WTC11 (cell line): ENCODE data around the gene SPINDOC. TPM values are rescaled to one million over a fixed set of nuclear protein-coding genes. Genes with fewer than 3 reads are reported as not detected.

Experiments used
- ATAC-seq: fragments of 200-7000 bp; cut with Tn5 transposase; 2 replicates; pipeline ENCODE4 v1.10.0; 2021; ENCODE audit warnings: mild to moderate bottlenecking, moderate library complexity
- CTCF ChIA-PET: fragments of 300-600 bp; sonication (Branson Sonifier 250); formaldehyde crosslinking; loops from one replicate; lab custom pipeline; 2021; ENCODE audit warnings: antibody characterized with exemption; lab: Charles Lee
- POLR2A ChIA-PET: fragments of 350-600 bp; sonication (Branson Sonifier 250); formaldehyde crosslinking; loops from one replicate; lab custom pipeline; 2021; ENCODE audit warnings: antibody characterized with exemption; lab: Charles Lee
- DNase-seq: peaks from one replicate; pipeline ENCODE4 v3.0.0; 2021; ENCODE audit warnings: low spot score
- H3K27ac Mint-ChIP-seq: 2 replicates; pipeline ENCODE4 v1.8.0; 2021; ENCODE audit warnings: mixed read lengths
- H3K27me3 Mint-ChIP-seq: 2 replicates; pipeline ENCODE4 v1.8.0; 2021; ENCODE audit warnings: low read depth, mild to moderate bottlenecking, moderate library complexity, mixed read lengths
- H3K36me3 Mint-ChIP-seq: 2 replicates; pipeline ENCODE4 v1.8.0; 2021; ENCODE audit warnings: mixed read lengths
- H3K4me1 Mint-ChIP-seq: 2 replicates; pipeline ENCODE4 v1.8.0; 2022; ENCODE audit warnings: mixed read lengths
- H3K4me3 Mint-ChIP-seq: 2 replicates; pipeline ENCODE4 v1.8.0; 2021; ENCODE audit warnings: mild to moderate bottlenecking, moderate library complexity, mixed read lengths
- H3K9me3 Mint-ChIP-seq: 2 replicates; pipeline ENCODE4 v1.8.0; 2021; ENCODE audit warnings: mixed read lengths
- AFF4 ChIP-seq: sonication (generic); formaldehyde crosslinking; IDR thresholded peaks from 2 replicates; pipeline ENCODE4 v1.8.1; 2023; ENCODE audit warnings: mild to moderate bottlenecking, missing genetic modification reagents, borderline replicate concordance
- CDX4 ChIP-seq: fragments of 250-450 bp; sonication (Bioruptor Pico); IDR thresholded peaks from 2 replicates; pipeline ENCODE4 v1.9.0; 2021; ENCODE audit warnings: moderate library complexity, mild to moderate bottlenecking, inconsistent platforms, borderline replicate concordance
- ELF4 ChIP-seq: sonication (generic); formaldehyde crosslinking; IDR thresholded peaks from 2 replicates; pipeline ENCODE4 v1.8.1; 2022; ENCODE audit warnings: low read depth, mild to moderate bottlenecking, moderate library complexity, missing genetic modification reagents
- HMGA2 ChIP-seq: fragments of 250-450 bp; sonication (Bioruptor Pico); IDR thresholded peaks from 2 replicates; pipeline ENCODE4 v1.4.0; 2021; ENCODE audit warnings: mild to moderate bottlenecking, moderate library complexity
- JUN ChIP-seq: sonication (generic); formaldehyde crosslinking; IDR thresholded peaks from 2 replicates; pipeline ENCODE4 v1.8.0; 2023; ENCODE audit warnings: mild to moderate bottlenecking, missing genetic modification reagents
- MLX ChIP-seq: sonication (generic); formaldehyde crosslinking; IDR thresholded peaks from 2 replicates; pipeline ENCODE4 v1.8.1; 2023; ENCODE audit warnings: mild to moderate bottlenecking, missing genetic modification reagents, moderate library complexity
- PREB ChIP-seq: sonication (generic); formaldehyde crosslinking; IDR thresholded peaks from 2 replicates; pipeline ENCODE4 v1.8.1; 2022; ENCODE audit warnings: mild to moderate bottlenecking, missing genetic modification reagents, moderate library complexity, borderline replicate concordance
- PRRX2 ChIP-seq: fragments of 250-450 bp; sonication (Bioruptor Pico); IDR thresholded peaks from 2 replicates; pipeline ENCODE4 v1.8.0; 2021; ENCODE audit warnings: mild to moderate bottlenecking
- TP53 ChIP-seq: sonication (generic); formaldehyde crosslinking; IDR thresholded peaks from 2 replicates; pipeline ENCODE4 v1.8.1; 2023; ENCODE audit warnings: mild to moderate bottlenecking, missing genetic modification reagents
- ZNF121 ChIP-seq: sonication (generic); formaldehyde crosslinking; IDR thresholded peaks from 2 replicates; pipeline ENCODE4 v1.8.0; 2023; ENCODE audit warnings: missing genetic modification reagents
- ZNF138 ChIP-seq: sonication (generic); formaldehyde crosslinking; conservative IDR thresholded peaks from 2 replicates; pipeline ENCODE4 v1.8.1; 2022; ENCODE audit warnings: mild to moderate bottlenecking, moderate library complexity, missing genetic modification reagents
- ZNF263 ChIP-seq: sonication (generic); formaldehyde crosslinking; IDR thresholded peaks from 2 replicates; pipeline ENCODE4 v1.8.1; 2022; ENCODE audit warnings: low read depth, mild to moderate bottlenecking, moderate library complexity, missing genetic modification reagents
- ZSCAN18 ChIP-seq: fragments of 250-450 bp; sonication (Bioruptor Pico); IDR thresholded peaks from 2 replicates; pipeline ENCODE4 v2.1.2; 2022; ENCODE audit warnings: mild to moderate bottlenecking, moderate library complexity
- total RNA-seq: library from RNA; stranded (reverse); gene quantifications from 3 replicates; pipeline ENCODE4 v1.2.3, GENCODE V29; 2021
- TF ChIP-seq, protein P1 (sequence below): sonication (generic); formaldehyde crosslinking; IDR thresholded peaks from 2 replicates; pipeline ENCODE4 v1.8.1; 2023; ENCODE audit warnings: mild to moderate bottlenecking, moderate library complexity, missing genetic modification reagents

The SPINDOC gene
- total RNA-seq, 1 experiment from 2014 or later: 93.8 TPM

- H3K4me1 Mint-ChIP-seq: peaks cover 27% of the 10 kb centered on the region
- CTCF ChIA-PET: no interaction called here
- peaks cover 59% of the 10 kb centered on the region for H3K36me3 Mint-ChIP-seq
- H3K27me3 Mint-ChIP-seq: peaks cover 10% of the 10 kb centered on the region
- no peak overlapping the region for H3K27ac Mint-ChIP-seq
- DNase-seq (no peak), ATAC-seq (no peak)
- no peak overlapping the region for H3K4me3 Mint-ChIP-seq
- no peaks in the 10 kb centered on the region for H3K9me3 Mint-ChIP-seq
- no peak for TF ChIP-seq ZNF138 (CRISPR knock-in tag)
- peak; percentile 89 for TF ChIP-seq ZNF121 (CRISPR knock-in tag)
- POLR2A ChIA-PET: interaction anchor here (0.9 kb wide), 1 partner anchor 94 kb away, joined by 3 read pairs; no protein-coding TSS in a partner anchor
These were observed 3.5 kb downstream of the SPINDOC start for GRCh38 chr11:63816732-63817131.

DNA sequence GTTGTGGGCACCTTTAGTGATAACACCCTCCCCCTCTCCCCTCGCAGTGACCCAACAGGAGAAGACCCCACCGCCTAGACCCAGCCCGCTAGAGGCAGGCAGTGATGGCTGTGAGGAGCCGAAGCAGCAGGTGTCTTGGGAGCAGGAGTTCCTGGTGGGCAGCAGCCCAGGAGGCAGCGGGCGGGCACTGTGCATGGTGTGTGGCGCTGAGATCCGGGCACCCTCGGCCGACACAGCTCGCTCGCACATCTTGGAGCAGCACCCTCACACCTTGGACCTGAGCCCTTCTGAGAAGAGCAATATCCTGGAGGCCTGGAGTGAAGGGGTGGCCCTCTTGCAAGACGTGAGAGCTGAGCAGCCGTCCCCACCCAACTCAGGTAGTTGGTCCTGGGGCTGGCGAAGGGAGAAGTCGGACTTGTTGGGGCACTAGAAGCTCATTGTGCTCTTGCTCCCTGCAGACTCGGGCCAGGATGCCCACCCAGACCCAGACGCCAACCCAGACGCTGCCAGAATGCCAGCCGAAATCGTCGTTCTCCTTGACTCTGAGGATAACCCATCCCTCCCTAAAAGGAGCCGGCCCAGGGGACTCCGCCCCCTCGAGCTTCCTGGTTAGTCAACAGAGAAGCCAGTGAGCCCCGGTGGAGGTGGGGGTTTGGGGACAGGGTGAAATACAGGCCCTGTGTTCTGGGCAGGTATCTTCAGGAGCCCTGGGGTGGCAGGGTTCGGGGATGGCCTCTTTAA is 4.7 kb downstream of the SPINDOC start:
- CTCF ChIA-PET: no interaction called here
- TF ChIP-seq, protein P1, sequence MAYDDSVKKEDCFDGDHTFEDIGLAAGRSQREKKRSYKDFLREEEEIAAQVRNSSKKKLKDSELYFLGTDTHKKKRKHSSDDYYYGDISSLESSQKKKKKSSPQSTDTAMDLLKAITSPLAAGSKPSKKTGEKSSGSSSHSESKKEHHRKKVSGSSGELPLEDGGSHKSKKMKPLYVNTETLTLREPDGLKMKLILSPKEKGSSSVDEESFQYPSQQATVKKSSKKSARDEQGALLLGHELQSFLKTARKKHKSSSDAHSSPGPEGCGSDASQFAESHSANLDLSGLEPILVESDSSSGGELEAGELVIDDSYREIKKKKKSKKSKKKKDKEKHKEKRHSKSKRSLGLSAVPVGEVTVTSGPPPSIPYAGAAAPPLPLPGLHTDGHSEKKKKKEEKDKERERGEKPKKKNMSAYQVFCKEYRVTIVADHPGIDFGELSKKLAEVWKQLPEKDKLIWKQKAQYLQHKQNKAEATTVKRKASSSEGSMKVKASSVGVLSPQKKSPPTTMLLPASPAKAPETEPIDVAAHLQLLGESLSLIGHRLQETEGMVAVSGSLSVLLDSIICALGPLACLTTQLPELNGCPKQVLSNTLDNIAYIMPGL (CRISPR knock-in tag): no peak
- TF ChIP-seq TP53 (CRISPR knock-in tag) (no peak), CDX4 (no peak), PREB (CRISPR knock-in tag) (no peak), AFF4 (CRISPR knock-in tag) (no peak), ZSCAN18 (CRISPR knock-in tag) (no peak), MLX (CRISPR knock-in tag) (no peak), JUN (CRISPR knock-in tag) (no peak), ZNF263 (no peak), HMGA2 (CRISPR knock-in tag) (no peak), ELF4 (CRISPR knock-in tag) (no peak), PRRX2 (CRISPR knock-in tag) (no peak)
- no peak overlapping the region; the same call in 1 of the 2 replicates for H3K27ac Mint-ChIP-seq
- peaks cover 18% of the 10 kb centered on the region for H3K4me1 Mint-ChIP-seq
- H3K36me3 Mint-ChIP-seq: peaks cover 70% of the 10 kb centered on the region
- no peaks in the 10 kb centered on the region for H3K27me3 Mint-ChIP-seq
- H3K4me3 Mint-ChIP-seq: no peak overlapping the region
- H3K9me3 Mint-ChIP-seq: no peaks in the 10 kb centered on the region
- POLR2A ChIA-PET: interaction anchor here (1.9 kb wide), 1 partner anchor 49 kb away, joined by 6 read pairs; the partner anchor contains the start of gene ZFTA
- DNase-seq (no peak), ATAC-seq (no peak)
